ENCODE data around the gene USP7.

The USP7 gene

GRCh38 chr16:8866118-8866883, 97.4 kb downstream of the USP7 start:
- TF ChIP-seq, protein P1, sequence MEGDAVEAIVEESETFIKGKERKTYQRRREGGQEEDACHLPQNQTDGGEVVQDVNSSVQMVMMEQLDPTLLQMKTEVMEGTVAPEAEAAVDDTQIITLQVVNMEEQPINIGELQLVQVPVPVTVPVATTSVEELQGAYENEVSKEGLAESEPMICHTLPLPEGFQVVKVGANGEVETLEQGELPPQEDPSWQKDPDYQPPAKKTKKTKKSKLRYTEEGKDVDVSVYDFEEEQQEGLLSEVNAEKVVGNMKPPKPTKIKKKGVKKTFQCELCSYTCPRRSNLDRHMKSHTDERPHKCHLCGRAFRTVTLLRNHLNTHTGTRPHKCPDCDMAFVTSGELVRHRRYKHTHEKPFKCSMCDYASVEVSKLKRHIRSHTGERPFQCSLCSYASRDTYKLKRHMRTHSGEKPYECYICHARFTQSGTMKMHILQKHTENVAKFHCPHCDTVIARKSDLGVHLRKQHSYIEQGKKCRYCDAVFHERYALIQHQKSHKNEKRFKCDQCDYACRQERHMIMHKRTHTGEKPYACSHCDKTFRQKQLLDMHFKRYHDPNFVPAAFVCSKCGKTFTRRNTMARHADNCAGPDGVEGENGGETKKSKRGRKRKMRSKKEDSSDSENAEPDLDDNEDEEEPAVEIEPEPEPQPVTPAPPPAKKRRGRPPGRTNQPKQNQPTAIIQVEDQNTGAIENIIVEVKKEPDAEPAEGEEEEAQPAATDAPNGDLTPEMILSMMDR (IDR thresholded peaks at IDR 0.05; ENCODE audit: insufficient read depth, low read depth, low read length, missing control alignments), result no peak
- DNase-seq (ENCODE audit: low read depth), result no peak
- H3K4me3 ChIP-seq (ENCODE audit: low read length), result peak overlapping the region; percentile 68

DNA sequence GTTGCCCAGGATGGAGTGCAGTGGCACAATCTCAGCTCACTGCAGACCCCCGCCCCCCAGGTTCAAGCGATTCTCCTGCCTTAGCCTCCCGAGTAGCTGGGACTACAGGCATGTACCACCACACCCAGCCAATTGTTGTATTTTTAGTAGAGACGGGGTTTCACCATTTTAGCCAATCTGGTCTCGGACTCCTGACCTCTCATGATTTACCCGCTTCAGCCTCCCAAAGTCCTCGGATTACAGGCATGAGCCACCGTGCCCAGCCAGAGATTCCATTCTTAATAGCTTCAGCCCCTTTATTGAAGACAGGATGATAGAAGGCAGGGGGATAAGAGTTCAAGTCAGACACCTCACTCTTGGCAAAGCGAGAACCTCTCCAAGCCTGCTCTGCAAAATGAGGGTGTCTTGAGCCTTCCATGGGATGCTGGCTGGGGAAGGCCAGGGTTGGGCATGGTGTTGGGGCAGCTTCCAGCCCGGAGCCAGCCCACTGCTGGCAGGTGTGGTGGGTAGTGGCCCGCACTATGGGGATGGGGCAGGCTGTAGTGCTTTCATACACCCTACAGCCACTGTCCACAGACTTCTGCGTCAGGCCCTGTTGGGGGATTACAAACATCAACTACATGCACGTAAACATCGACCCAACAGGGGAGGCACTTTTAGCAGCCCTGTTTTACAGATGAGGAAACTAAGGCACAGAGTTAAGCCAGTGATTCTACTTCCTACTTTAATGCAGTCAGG, 98.4 kb downstream of the USP7 start:
- no peak overlapping the region for H3K4me3 ChIP-seq (ENCODE audit: low read length)
- no peak for DNase-seq (ENCODE audit: low read depth)
- TF ChIP-seq, protein P1 (IDR thresholded peaks at IDR 0.05; ENCODE audit: insufficient read depth, low read depth, low read length, missing control alignments), result no peak

- H3K4me3 ChIP-seq (ENCODE audit: low read length), result no peak overlapping the region
- no peak for DNase-seq (ENCODE audit: low read depth)
- TF ChIP-seq, protein P1 (IDR thresholded peaks at IDR 0.05; ENCODE audit: insufficient read depth, low read depth, low read length, missing control alignments), result no peak
Measured at GRCh38 chr16:8864480-8865110, 99.1 kb downstream of the USP7 start.

- TF ChIP-seq, protein P1 (IDR thresholded peaks at IDR 0.05; ENCODE audit: insufficient read depth, low read depth, low read length, missing control alignments), result no peak
- peak; percentile 66 for DNase-seq (ENCODE audit: low read depth)
- no peak overlapping the region for H3K4me3 ChIP-seq (ENCODE audit: low read length)
Measured at GRCh38 chr16:8863594-8864424, 99.9 kb downstream of the USP7 start.

DNA sequence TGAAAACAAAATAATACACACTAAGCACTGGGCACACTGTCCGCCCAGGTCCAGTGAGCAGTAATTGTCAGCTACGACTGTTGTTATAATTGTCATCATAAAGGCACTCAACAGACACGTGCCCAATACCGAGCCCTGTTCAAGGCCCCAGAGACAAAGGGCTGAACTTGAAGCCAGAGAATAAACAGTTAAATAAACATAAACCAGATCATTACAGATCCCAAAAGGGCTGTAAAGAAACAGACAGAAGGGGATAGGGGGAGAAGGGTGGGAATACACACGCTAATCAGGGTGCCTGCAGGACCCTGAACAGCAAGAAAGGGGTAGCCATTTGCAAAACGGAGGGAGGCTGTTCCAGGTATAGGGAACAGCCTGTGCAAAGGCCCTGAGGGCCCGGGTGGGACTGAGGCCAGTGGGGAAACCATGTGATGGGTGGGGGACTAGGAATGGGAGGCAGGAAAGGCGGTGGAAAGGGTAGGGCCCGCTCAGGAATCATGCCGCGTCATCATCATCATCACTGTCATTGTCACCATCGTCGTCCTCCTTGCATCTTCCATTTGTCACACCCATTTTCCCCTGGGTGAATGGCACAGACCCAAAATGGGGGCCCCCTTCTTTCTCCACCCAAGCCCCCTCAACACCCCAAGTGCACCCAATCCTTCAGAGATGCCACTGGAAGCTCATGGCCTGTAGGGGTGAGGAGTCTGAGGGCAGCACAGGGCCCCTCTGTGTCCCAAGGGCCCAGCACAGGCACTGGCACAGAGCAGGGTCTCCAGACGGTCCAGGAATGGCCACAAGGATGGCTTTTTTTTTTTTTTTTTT, 101.2 kb downstream of the USP7 start:
- TF ChIP-seq, protein P1 (IDR thresholded peaks at IDR 0.05; ENCODE audit: insufficient read depth, low read depth, low read length, missing control alignments), result no peak
- H3K4me3 ChIP-seq (ENCODE audit: low read length), result no peak overlapping the region
- DNase-seq (ENCODE audit: low read depth), result no peak
